Chondrocyte (in vitro differentiated cells): ENCODE measurements around the gene THSD7B. TPM values are rescaled to one million over a fixed set of nuclear protein-coding genes. Genes with fewer than 3 reads are reported as not detected.

Source experiments
- DNase-seq: peaks from one replicate; pipeline ENCODE4 v3.0.0; 2021; ENCODE audit warnings: mixed read lengths, low spot score
- H3K27ac Mint-ChIP-seq: one replicate; pipeline ENCODE4 v1.8.0; 2021; ENCODE audit warnings: mild to moderate bottlenecking, moderate library complexity, mixed read lengths; ENCODE audit not compliant: unreplicated experiment
- H3K27me3 Mint-ChIP-seq: 2 replicates; pipeline ENCODE4 v1.8.0; 2021; ENCODE audit warnings: low read depth, mixed read lengths
- H3K36me3 Mint-ChIP-seq: 2 replicates; pipeline ENCODE4 v1.8.0; 2021; ENCODE audit warnings: low read depth, mixed read lengths
- H3K4me1 Mint-ChIP-seq: 2 replicates; pipeline ENCODE4 v1.8.0; 2021; ENCODE audit warnings: low read depth, mild to moderate bottlenecking, mixed read lengths
- H3K4me3 Mint-ChIP-seq: one replicate; pipeline ENCODE4 v1.8.0; 2021; ENCODE audit warnings: mild to moderate bottlenecking, moderate library complexity, mixed read lengths; ENCODE audit not compliant: unreplicated experiment
- H3K9me3 Mint-ChIP-seq: 2 replicates; pipeline ENCODE4 v1.8.0; 2021; ENCODE audit warnings: low read depth, mixed read lengths
- total RNA-seq: library from RNA; stranded (reverse); gene quantifications from 3 replicates; pipeline ENCODE4 v1.2.1, GENCODE V29; 2021
- TF ChIP-seq, protein P1 (sequence below): fragments of 200-600 bp; sonication (generic); IDR thresholded peaks from 2 replicates; pipeline ENCODE4 v1.5.0; 2021; ENCODE audit warnings: antibody characterized with exemption, mild to moderate bottlenecking, moderate library complexity

Gene THSD7B
- total RNA-seq, 1 donor from 2014 or later, result not detected

DNA sequence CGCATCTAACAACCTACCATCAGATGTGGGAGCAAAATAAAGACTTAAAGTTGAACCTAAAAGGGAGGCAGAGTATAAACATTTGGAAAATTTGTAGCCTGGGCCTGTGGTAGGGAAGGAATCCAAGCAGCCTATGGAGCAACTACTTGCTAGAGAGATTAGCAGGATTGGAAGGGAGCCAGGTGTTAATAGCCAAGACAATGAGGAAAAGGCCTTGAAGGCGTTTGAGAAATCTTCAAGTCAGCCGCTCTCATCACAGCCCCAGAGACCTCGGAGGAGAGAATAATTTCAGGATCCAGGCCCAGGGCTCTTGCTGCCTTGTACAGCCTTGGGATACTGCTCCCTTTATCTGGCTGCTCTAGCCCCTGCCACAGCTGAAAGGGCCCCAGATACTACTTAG lies 219.7 kb downstream of the THSD7B start:
- Mint-ChIP-seq H3K4me1 (no peaks in the 10 kb centered on the region), H3K27me3 (peaks cover 3% of the 10 kb centered on the region), H3K9me3 (peaks cover 3% of the 10 kb centered on the region), H3K27ac (no peak overlapping the region), H3K4me3 (no peak overlapping the region), H3K36me3 (no peaks in the 10 kb centered on the region)
- TF ChIP-seq, protein P1, sequence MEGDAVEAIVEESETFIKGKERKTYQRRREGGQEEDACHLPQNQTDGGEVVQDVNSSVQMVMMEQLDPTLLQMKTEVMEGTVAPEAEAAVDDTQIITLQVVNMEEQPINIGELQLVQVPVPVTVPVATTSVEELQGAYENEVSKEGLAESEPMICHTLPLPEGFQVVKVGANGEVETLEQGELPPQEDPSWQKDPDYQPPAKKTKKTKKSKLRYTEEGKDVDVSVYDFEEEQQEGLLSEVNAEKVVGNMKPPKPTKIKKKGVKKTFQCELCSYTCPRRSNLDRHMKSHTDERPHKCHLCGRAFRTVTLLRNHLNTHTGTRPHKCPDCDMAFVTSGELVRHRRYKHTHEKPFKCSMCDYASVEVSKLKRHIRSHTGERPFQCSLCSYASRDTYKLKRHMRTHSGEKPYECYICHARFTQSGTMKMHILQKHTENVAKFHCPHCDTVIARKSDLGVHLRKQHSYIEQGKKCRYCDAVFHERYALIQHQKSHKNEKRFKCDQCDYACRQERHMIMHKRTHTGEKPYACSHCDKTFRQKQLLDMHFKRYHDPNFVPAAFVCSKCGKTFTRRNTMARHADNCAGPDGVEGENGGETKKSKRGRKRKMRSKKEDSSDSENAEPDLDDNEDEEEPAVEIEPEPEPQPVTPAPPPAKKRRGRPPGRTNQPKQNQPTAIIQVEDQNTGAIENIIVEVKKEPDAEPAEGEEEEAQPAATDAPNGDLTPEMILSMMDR, result no peak
- no peak for DNase-seq

DNA sequence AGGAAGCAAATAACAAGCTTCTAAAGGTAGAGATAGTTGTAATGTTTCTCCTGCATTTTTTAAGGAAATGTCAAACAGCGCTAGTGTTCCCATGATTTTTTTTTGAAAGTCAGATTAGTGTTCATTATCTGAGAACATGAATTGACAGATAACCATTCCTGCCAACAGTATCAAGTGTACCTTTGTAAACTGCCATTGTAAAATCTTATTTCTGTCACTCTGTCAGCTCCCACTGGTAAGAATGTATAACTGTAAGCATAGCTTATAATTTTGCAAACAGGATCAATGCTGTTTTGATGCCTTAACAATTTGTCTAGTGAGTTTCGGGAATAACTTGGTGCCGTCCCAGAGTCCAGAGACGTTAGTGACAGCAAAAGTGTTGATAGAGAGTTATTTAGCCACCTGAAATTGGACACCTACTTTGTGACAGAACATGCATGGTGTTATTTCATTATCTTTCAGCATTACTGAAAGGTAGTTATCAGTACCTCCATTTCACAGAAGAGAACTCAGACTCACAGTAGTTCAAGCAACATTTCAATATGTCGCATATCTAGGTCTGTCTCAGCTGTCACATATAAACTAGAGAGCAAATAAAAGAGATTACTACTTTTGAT lies 221.4 kb downstream of the THSD7B start:
- Mint-ChIP-seq H3K27me3 (peaks cover 7% of the 10 kb centered on the region), H3K4me1 (no peaks in the 10 kb centered on the region), H3K27ac (no peak overlapping the region), H3K4me3 (no peak overlapping the region), H3K9me3 (peaks cover 6% of the 10 kb centered on the region), H3K36me3 (no peaks in the 10 kb centered on the region)
- TF ChIP-seq, protein P1, result no peak
- no peak for DNase-seq

DNA sequence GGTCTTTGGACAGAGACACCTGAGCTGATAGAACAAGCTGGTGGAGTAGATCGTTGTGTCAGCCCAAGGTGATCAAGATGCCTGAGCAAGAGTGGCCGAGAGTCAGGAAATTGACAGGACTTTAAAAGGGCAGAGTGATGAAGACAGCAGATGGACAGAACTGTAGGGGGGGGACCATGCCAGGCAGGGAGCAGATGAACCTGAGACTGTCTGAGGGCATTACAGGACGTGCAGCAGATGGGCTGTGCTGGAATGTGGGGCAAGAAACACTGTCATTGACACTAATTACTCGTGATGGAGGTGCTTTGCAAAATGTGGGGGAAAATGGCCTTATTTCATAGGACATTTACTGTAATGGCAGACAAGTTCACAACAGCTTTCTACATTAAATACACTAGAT lies 225.0 kb downstream of the THSD7B start:
- Mint-ChIP-seq H3K4me1 (no peaks in the 10 kb centered on the region), H3K36me3 (no peaks in the 10 kb centered on the region), H3K9me3 (peaks cover 6% of the 10 kb centered on the region), H3K27ac (no peak overlapping the region), H3K4me3 (no peak overlapping the region), H3K27me3 (peaks cover 12% of the 10 kb centered on the region)
- DNase-seq, result no peak
- TF ChIP-seq, protein P1, result no peak

DNA sequence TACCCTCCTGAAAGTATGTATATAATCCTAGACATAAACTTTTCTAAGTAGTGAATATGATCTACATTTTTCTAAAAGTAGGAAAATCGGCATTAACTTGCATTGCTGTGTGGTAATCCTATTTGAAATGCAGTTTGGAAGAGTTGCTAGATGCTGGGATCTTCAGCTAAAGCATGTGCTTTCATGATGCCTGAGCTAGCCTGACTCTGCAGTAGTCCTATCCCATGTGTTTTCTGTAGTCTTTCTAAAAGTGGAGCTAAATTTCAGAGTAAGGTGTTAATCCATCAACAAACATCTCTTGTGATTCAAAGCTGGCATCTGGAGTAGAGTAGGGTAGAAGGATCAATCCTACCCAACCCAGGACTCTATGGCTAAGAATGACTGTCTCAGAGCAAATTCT lies 229.4 kb downstream of the THSD7B start:
- peaks cover 5% of the 10 kb centered on the region for H3K9me3 Mint-ChIP-seq
- no peak for DNase-seq
- no peak overlapping the region for H3K4me3 Mint-ChIP-seq
- no peaks in the 10 kb centered on the region for H3K36me3 Mint-ChIP-seq
- TF ChIP-seq, protein P1, result no peak
- no peaks in the 10 kb centered on the region for H3K4me1 Mint-ChIP-seq
- H3K27me3 Mint-ChIP-seq, result peaks cover 13% of the 10 kb centered on the region
- no peak overlapping the region for H3K27ac Mint-ChIP-seq

DNA sequence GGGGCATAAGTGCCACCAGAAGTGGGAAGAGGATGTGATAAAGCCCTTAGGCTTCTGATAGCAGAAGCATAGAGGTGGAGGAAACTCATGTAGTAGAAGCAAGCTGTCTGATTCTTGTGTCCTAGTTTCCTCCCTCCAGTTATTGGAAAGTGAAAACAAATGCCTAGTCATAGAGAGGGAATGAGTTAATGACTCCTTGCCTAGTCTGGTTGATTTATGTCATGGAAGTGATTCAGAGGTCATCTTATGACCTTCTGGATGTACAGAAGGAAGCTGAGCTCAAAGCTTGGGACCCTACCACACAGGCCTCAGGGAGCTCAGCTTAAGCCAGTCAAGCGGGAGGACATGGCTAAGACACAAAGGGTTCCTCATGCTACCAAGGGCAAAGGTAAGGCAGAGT lies 232.2 kb downstream of the THSD7B start:
- no peak for DNase-seq
- Mint-ChIP-seq H3K36me3 (no peaks in the 10 kb centered on the region), H3K4me1 (no peaks in the 10 kb centered on the region), H3K27ac (no peak overlapping the region), H3K27me3 (peaks cover 8% of the 10 kb centered on the region), H3K9me3 (no peaks in the 10 kb centered on the region), H3K4me3 (no peak overlapping the region)
- TF ChIP-seq, protein P1, result no peak
